ENCODE data around the gene SERPINA12. TPM values are rescaled to one million over a fixed set of nuclear protein-coding genes. Genes with fewer than 3 reads are reported as not detected.

Gene SERPINA12
- total RNA-seq, 1 experiment from 2014 or later, result not detected

DNA sequence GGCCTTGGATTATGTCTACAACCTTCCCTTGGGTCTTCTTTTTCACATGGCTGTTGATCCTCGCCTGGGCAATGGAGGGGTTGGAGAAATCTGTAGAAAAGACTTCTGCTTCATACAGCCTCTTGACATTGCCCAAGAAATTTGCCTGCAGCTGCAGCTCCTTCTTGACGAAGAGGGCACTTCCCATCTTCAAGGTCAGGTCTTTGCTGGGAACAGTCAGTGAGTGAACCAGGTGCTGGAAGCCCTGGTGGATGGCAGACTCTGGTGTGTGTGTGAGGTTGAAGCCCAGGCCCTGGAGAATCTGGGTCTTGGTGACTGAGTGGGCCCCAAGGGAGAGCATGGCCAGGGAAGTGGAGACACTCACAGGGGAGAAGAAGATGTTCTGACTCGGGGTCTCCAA, 40.0 kb downstream of the SERPINA12 start:
- Histone ChIP-seq H3K36me3 (ENCODE audit: insufficient read depth, low read length, poor library complexity, severe bottlenecking) (no peaks in the 10 kb centered on the region), H3K27ac (ENCODE audit: low read depth, low read length, poor library complexity, severe bottlenecking) (no peak overlapping the region), H3K9me3 (ENCODE audit: low read depth, low read length, poor library complexity, severe bottlenecking) (no peaks in the 10 kb centered on the region), H3K27me3 (replicated peaks; ENCODE audit: insufficient read depth, low read depth, low read length, poor library complexity) (peaks cover 33% of the 10 kb centered on the region), H3K4me1 (ENCODE audit: insufficient read depth, low read length, poor library complexity, severe bottlenecking) (no peaks in the 10 kb centered on the region), H3K4me3 (ENCODE audit: low read depth, low read length, poor library complexity, severe bottlenecking) (no peak overlapping the region)
- no peak for DNase-seq (ENCODE audit: low spot score)
- TF ChIP-seq, protein P1, sequence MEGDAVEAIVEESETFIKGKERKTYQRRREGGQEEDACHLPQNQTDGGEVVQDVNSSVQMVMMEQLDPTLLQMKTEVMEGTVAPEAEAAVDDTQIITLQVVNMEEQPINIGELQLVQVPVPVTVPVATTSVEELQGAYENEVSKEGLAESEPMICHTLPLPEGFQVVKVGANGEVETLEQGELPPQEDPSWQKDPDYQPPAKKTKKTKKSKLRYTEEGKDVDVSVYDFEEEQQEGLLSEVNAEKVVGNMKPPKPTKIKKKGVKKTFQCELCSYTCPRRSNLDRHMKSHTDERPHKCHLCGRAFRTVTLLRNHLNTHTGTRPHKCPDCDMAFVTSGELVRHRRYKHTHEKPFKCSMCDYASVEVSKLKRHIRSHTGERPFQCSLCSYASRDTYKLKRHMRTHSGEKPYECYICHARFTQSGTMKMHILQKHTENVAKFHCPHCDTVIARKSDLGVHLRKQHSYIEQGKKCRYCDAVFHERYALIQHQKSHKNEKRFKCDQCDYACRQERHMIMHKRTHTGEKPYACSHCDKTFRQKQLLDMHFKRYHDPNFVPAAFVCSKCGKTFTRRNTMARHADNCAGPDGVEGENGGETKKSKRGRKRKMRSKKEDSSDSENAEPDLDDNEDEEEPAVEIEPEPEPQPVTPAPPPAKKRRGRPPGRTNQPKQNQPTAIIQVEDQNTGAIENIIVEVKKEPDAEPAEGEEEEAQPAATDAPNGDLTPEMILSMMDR (conservative IDR thresholded peaks at IDR 0.05; ENCODE audit: low read depth, low read length), result no peak
- TF ChIP-seq EZH2 (IDR thresholded peaks at IDR 0.05; ENCODE audit: borderline replicate concordance, low read depth, low read length, poor library complexity, severe bottlenecking), result no peak
- ChIA-PET CTCF (no interaction called here), POLR2A (ENCODE audit: low non-redundant PET) (interaction anchor here (0.6 kb wide), 1 partner anchor 1152 kb away, joined by 5 read pairs; no protein-coding TSS in a partner anchor)
- intact Hi-C loops (cut with micrococcal nuclease; ENCODE audit: unreplicated experiment), result no loop called here
- BruUV-seq (replicated peaks), result no TSS peak

GRCh38 chr14:94467728-94468520, 41.3 kb downstream of the SERPINA12 start:
- Histone ChIP-seq H3K27ac (ENCODE audit: low read depth, low read length, poor library complexity, severe bottlenecking) (no peak overlapping the region), H3K27me3 (replicated peaks; ENCODE audit: insufficient read depth, low read depth, low read length, poor library complexity) (peaks cover 31% of the 10 kb centered on the region), H3K9me3 (ENCODE audit: low read depth, low read length, poor library complexity, severe bottlenecking) (no peaks in the 10 kb centered on the region), H3K4me3 (ENCODE audit: low read depth, low read length, poor library complexity, severe bottlenecking) (no peak overlapping the region), H3K4me1 (ENCODE audit: insufficient read depth, low read length, poor library complexity, severe bottlenecking) (no peaks in the 10 kb centered on the region), H3K36me3 (ENCODE audit: insufficient read depth, low read length, poor library complexity, severe bottlenecking) (no peaks in the 10 kb centered on the region)
- TF ChIP-seq, protein P1 (conservative IDR thresholded peaks at IDR 0.05; ENCODE audit: low read depth, low read length), result no peak
- no peak for TF ChIP-seq EZH2 (IDR thresholded peaks at IDR 0.05; ENCODE audit: borderline replicate concordance, low read depth, low read length, poor library complexity, severe bottlenecking)
- DNase-seq (ENCODE audit: low spot score), result no peak
- POLR2A ChIA-PET (ENCODE audit: low non-redundant PET), result no interaction called here
- no TSS peak for BruUV-seq (replicated peaks)
- CTCF ChIA-PET, result no interaction called here
- intact Hi-C loops (cut with micrococcal nuclease; ENCODE audit: unreplicated experiment), result no loop called here

DNA sequence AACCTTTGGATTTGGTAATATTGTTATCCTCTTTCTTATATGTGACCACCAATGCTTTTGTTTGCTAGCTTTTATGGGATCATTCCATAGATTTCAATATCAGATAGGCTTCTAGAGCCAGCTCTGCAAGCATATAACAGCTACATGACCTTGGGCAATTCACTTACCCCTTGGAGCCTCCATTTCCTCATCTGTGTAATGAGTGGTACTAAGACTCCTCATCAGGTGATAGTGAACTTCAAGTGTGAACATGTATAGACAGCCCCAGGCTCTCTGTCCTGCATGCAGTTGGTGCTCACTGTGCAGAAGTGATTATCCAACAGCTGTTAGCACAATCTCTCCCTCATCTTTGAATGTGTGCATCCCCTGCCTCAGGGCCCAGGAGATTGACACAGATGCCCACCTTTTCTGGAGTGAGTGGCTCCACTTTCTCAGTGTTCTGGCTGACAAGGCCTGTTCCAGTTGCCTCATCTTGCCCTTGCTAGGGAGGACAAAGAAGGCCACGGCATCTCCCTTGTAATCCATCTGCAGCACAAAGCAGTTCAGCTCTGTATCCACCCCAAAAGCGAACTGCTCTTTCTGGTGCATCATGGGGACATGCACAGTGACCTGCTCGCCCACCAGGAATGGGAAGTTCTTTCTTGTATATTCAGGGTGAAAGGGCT, 42.4 kb downstream of the SERPINA12 start:
- Histone ChIP-seq H3K9me3 (ENCODE audit: low read depth, low read length, poor library complexity, severe bottlenecking) (no peaks in the 10 kb centered on the region), H3K4me3 (ENCODE audit: low read depth, low read length, poor library complexity, severe bottlenecking) (no peak overlapping the region), H3K36me3 (ENCODE audit: insufficient read depth, low read length, poor library complexity, severe bottlenecking) (no peaks in the 10 kb centered on the region), H3K27me3 (replicated peaks; ENCODE audit: insufficient read depth, low read depth, low read length, poor library complexity) (peaks cover 24% of the 10 kb centered on the region), H3K27ac (ENCODE audit: low read depth, low read length, poor library complexity, severe bottlenecking) (no peak overlapping the region), H3K4me1 (ENCODE audit: insufficient read depth, low read length, poor library complexity, severe bottlenecking) (no peaks in the 10 kb centered on the region)
- DNase-seq (ENCODE audit: low spot score), result no peak
- CTCF ChIA-PET, result no interaction called here
- TF ChIP-seq EZH2 (IDR thresholded peaks at IDR 0.05; ENCODE audit: borderline replicate concordance, low read depth, low read length, poor library complexity, severe bottlenecking), result no peak
- TF ChIP-seq, protein P1 (conservative IDR thresholded peaks at IDR 0.05; ENCODE audit: low read depth, low read length), result no peak
- intact Hi-C loops (cut with micrococcal nuclease; ENCODE audit: unreplicated experiment), result no loop called here
- BruUV-seq (replicated peaks), result no TSS peak
- POLR2A ChIA-PET (ENCODE audit: low non-redundant PET), result no interaction called here
